Astrocyte (in vitro differentiated cells and primary cell): ENCODE data around the gene MDN1.

Experiments
- CTCF ChIP-seq: IDR thresholded peaks from 2 replicates; pipeline ENCODE4 v1.5.1; 2011; ENCODE audit warnings: low read depth, mild to moderate bottlenecking, inconsistent platforms, low read length, moderate library complexity; ENCODE audit not compliant: insufficient read depth
- EZH2 ChIP-seq: IDR thresholded peaks from 2 replicates; pipeline ENCODE4 v1.6.1; 2012; ENCODE audit warnings: mild to moderate bottlenecking, low read length, inconsistent platforms; ENCODE audit not compliant: insufficient read depth

- TF ChIP-seq CTCF = no peak
- no peak for TF ChIP-seq EZH2
These were observed 60.8 kb downstream of the MDN1 start for GRCh38 chr6:89758830-89759229.
